Keratinocyte (primary cell): ENCODE data around the gene GPX4.

Source experiments
- CTCF ChIP-seq, 3 experiments: IDR thresholded peaks in 1 of 3; conservative IDR thresholded peaks in 1 of 3; optimal IDR thresholded peaks in 1 of 3; 2 replicates in 2 of 3; 3 replicates in 1 of 3; pipeline versions ENCODE3 to v1.5.1; 2011; ENCODE audit warnings: low read length in 3 of 3, mild to moderate bottlenecking in 3 of 3, moderate library complexity in 2 of 3, control low read depth in 1 of 3, inconsistent platforms in 1 of 3; ENCODE audit not compliant: insufficient read depth in 2 of 3; ENCODE audit errors: extremely low read depth in 1 of 3
- EZH2 ChIP-seq: IDR thresholded peaks from one replicate; pipeline ENCODE4 v1.6.1; 2012; ENCODE audit warnings: inconsistent platforms, mild to moderate bottlenecking, low read length, moderate library complexity

- TF ChIP-seq CTCF (optimal IDR thresholded peaks at IDR 0.05 in 1 of 3, IDR thresholded peaks at IDR 0.05 in 1 of 3, conservative IDR thresholded peaks at IDR 0.05 in 1 of 3; ENCODE audit: extremely low read depth in 1 of 3, insufficient read depth in 2 of 3, low read length in 3 of 3) (no peak), EZH2 (no peak)
Observed at GRCh38 chr19:1073063-1073955, 30.5 kb upstream of the GPX4 start.
